ENCODE measurements around the gene CH25H.

The CH25H gene

DNA sequence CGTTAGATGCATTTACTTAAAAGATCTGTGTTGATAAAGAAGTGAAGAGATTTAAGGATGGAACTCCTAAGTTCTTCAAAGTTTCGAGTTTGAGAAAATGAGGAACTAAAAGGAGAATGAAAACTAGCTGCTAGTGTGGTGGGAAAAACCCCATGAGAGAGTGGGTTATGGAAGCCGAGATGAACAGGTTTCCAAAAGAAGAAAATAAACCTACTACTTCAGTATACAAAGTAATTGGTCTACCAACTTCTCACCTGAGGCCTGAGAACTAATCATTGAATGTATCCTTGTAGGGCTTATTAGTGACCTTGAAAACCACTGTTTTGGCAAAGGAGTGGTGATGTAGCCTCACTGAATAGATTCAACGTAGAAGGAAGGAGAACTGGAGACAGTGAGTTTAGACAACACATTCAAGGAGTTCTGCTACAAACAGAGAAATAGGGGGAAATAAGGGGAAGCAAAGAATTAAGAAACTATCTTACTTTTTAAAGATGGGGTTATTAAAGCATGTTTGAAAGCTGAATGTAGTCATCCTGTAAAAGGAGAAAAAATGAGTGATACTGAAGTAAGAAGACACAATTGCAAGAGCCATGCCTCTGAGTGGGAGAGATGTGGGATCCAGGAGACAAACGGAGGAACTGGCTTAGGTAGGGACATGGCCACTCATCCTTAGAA, 50.8 kb downstream of the CH25H start:
- DNase-seq (ENCODE audit: low read depth, low spot score) = no peak

All from smooth muscle cell of the brain vasculature (primary cell).